ENCODE results near the gene TAAR6. TPM values are rescaled to one million over a fixed set of nuclear protein-coding genes. Genes with fewer than 3 reads are reported as not detected.

The TAAR6 gene
- not detected in 2 replicates for total RNA-seq (2011; cell fraction: chromatin; rRNA removed; ENCODE audit: low replicate concordance)
- total RNA-seq (2011; cell fraction: nucleolus; rRNA removed): not detected in 2 replicates
- not detected in 2 replicates for total RNA-seq (2011; cell fraction: nucleoplasm; rRNA removed)
- total RNA-seq (2014; rRNA removed): not detected in 2 replicates
- total RNA-seq (2014; rRNA removed; fragmentation: Illumina TruSeq; extraction: Trizol): not detected in 2 replicates
- total RNA-seq (2015; rRNA removed; fragmentation: Illumina TruSeq; extraction: Trizol): not detected in 2 replicates
- total RNA-seq (2021): not detected in 2 replicates
- polyA plus RNA-seq (2011; rRNA removed): not detected in 2 replicates
- not detected in 2 replicates for polyA plus RNA-seq (2011; cell fraction: cytosol; rRNA removed)
- not detected in 2 replicates for polyA plus RNA-seq (2011; cell fraction: nucleus; rRNA removed)
- polyA plus RNA-seq (2012): not detected in 2 replicates
- polyA plus RNA-seq (2014; fragmentation: Illumina TruSeq; extraction: Trizol): not detected in 2 replicates
- not detected for polyA plus RNA-seq (2014; fragmentation: Nextera tagmentation; extraction: Ambion mirVana)
- polyA plus RNA-seq (2014; rRNA removed): not detected in 2 replicates
- polyA minus RNA-seq (2011; rRNA and poly(A)+ RNA removed): not detected in 2 replicates
- not detected in 2 replicates for polyA minus RNA-seq (2011; cell fraction: cytosol; rRNA and poly(A)+ RNA removed)
- polyA minus RNA-seq (2011; cell fraction: nucleus; rRNA and poly(A)+ RNA removed): not detected in 2 replicates
- not detected for Bru-seq, nascent RNA
- not detected for BruChase-seq, experiment 1, labeled RNA remaining after a 2-hour chase
- not detected for BruChase-seq, experiment 2, labeled RNA remaining after a 6-hour chase
- long read RNA-seq, experiment 1: 0 reads
- long read RNA-seq, experiment 2: 0 reads
- long read RNA-seq, experiment 3: 0 reads

DNA sequence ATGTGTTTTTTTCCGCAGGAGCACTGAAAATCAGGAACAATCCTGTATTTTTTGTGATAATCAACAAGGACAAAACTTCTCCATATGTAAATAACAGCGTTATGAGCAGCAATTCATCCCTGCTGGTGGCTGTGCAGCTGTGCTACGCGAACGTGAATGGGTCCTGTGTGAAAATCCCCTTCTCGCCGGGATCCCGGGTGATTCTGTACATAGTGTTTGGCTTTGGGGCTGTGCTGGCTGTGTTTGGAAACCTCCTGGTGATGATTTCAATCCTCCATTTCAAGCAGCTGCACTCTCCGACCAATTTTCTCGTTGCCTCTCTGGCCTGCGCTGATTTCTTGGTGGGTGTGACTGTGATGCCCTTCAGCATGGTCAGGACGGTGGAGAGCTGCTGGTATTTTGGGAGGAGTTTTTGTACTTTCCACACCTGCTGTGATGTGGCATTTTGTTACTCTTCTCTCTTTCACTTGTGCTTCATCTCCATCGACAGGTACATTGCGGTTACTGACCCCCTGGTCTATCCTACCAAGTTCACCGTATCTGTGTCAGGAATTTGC is at the start of gene TAAR6:
Gene TAAR6, plus strand, starts transcription at position 102 of the 557 bp plus-strand sequence. Its CDS starts 0 bp downstream, at position 102.
- Histone ChIP-seq H3K9me1 (ENCODE audit: control insufficient read depth, insufficient read depth, low read length) (no peaks in the 10 kb centered on the region), H3K4me3 (no peak within 1 kb of the TSS), H3K4me2 (ENCODE audit: insufficient read depth, low read length) (no peak within 1 kb of the TSS), H3K9me3 (replicated peaks; ENCODE audit: control insufficient read depth, insufficient read depth, low read depth, low read length) (no peaks in the 10 kb centered on the region), H3K9ac (ENCODE audit: insufficient read depth in 1 of 2, low read depth in 2 of 2, low read length in 2 of 2) (no peak within 1 kb of the TSS), H3K36me3 (ENCODE audit: control insufficient read depth, insufficient read depth, low read length) (no peaks in the 10 kb centered on the region), H3K27ac (ENCODE audit: extremely low read depth, low read depth, low read length) (no peak within 1 kb of the TSS), H4K20me1 (replicated peaks; ENCODE audit: control insufficient read depth, insufficient read depth, low read length) (no peaks in the 10 kb centered on the region), H3K27me3 (ENCODE audit: control insufficient read depth in 2 of 2, insufficient read depth in 2 of 2, low read length in 2 of 2) (peaks cover 0 to 7% of the 10 kb centered on the region in 2 experiments; a peak in 2 of 5 replicates), H3K4me1 (replicated peaks in 1 of 2; ENCODE audit: control insufficient read depth in 2 of 2, insufficient read depth in 2 of 2, low read length in 2 of 2) (no peaks in the 10 kb centered on the region), H3K79me2 (ENCODE audit: control insufficient read depth, insufficient read depth, low read length) (no peaks in the 10 kb centered on the region), H2AFZ (ENCODE audit: low read depth, low read length) (no peak within 1 kb of the TSS)
- WGBS (ENCODE audit: insufficient coverage, low coverage, missing lambda C conversion rate): 2% methylated on average over 15 of the region's 15 CpGs
- intact Hi-C loops (cut with micrococcal nuclease): no loop called here
- TF ChIP-seq NEUROD1 (IDR thresholded peaks at IDR 0.05; ENCODE audit: borderline replicate concordance, low read depth, low read length, partially characterized antibody) (no peak), ZNF282 (CRISPR knock-in tag; IDR thresholded peaks at IDR 0.05) (no peak), GATA2 (CRISPR knock-in tag; IDR thresholded peaks at IDR 0.05) (no peak), IFI16 (CRISPR knock-in tag; IDR thresholded peaks at IDR 0.05) (no peak), MCM5 (IDR thresholded peaks at IDR 0.05; ENCODE audit: low read depth) (no peak), TOE1 (IDR thresholded peaks at IDR 0.05; ENCODE audit: borderline replicate concordance) (no peak), TOE1 (CRISPR knock-in tag; IDR thresholded peaks at IDR 0.05; ENCODE audit: borderline replicate concordance, low read depth) (no peak), BMI1 (IDR thresholded peaks at IDR 0.05; ENCODE audit: low read length) (no peak)
- TF ChIP-seq, protein P1, sequence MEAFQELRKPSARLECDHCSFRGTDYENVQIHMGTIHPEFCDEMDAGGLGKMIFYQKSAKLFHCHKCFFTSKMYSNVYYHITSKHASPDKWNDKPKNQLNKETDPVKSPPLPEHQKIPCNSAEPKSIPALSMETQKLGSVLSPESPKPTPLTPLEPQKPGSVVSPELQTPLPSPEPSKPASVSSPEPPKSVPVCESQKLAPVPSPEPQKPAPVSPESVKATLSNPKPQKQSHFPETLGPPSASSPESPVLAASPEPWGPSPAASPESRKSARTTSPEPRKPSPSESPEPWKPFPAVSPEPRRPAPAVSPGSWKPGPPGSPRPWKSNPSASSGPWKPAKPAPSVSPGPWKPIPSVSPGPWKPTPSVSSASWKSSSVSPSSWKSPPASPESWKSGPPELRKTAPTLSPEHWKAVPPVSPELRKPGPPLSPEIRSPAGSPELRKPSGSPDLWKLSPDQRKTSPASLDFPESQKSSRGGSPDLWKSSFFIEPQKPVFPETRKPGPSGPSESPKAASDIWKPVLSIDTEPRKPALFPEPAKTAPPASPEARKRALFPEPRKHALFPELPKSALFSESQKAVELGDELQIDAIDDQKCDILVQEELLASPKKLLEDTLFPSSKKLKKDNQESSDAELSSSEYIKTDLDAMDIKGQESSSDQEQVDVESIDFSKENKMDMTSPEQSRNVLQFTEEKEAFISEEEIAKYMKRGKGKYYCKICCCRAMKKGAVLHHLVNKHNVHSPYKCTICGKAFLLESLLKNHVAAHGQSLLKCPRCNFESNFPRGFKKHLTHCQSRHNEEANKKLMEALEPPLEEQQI (IDR thresholded peaks at IDR 0.05): no peak
- in situ Hi-C loops (cut with MboI): no loop called here
- FAIRE-seq: no peak
- ChIA-PET POLR2A (interaction anchor here (0.6 kb wide), 1 partner anchor 17 kb away, joined by 4 read pairs; no protein-coding TSS in a partner anchor), CTCF (ENCODE audit: low intra/inter-chr PET ratio) (no interaction called here)
- ATAC-seq: no peak
- no peak for DNase-seq (ENCODE audit: extremely low read depth in 1 of 4, low spot score in 3 of 4)
- no TSS peak for BruUV-seq (replicated peaks)
